ENCODE data around the gene C10orf95. TPM values are rescaled to one million over a fixed set of nuclear protein-coding genes. Genes with fewer than 3 reads are reported as not detected.

The C10orf95 gene
- total and polyA plus RNA-seq, 2 donors (not counting 1 experiment from before 2014, with no cell fraction given) = 0.32 to 0.63 TPM

DNA sequence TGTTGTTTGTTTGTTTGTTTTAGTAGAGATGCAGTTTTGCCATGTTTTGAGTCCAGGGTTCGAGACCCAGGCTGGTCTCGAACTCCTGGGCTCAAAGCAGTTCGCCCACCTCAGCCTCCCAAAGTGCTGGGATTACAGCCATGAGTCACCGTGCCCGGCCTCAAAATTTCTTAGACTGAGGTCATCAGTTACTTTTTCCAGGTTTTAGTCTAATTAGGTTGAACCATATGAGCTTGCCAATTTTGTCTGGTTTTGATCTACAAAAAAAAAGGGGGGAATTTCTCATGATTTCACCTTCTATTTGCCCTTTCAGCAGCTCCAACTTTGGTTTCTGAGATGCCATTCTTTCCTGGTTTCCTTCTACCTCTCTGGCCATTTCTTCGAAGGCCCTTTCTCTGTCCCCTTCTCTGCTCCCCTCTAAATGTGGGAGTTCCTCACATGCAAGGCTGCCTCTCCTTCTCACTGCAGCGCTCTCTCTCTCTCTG is 24.5 kb downstream of the C10orf95 start:
- H3K4me3 Mint-ChIP-seq = no peak overlapping the region
- WGBS (ENCODE audit: insufficient coverage) = 96% methylated on average over 7 of the region's 7 CpGs
- peaks cover 17 to 19% of the 10 kb centered on the region in 2 donors for H3K4me1 ChIP-seq (ENCODE audit: control insufficient read depth in 2 of 2, insufficient read depth in 2 of 2, low read length in 2 of 2)
- intact Hi-C loops (cut with micrococcal nuclease) = no loop called here
- H2AFZ ChIP-seq (ENCODE audit: insufficient read depth, low read depth, low read length, poor library complexity, severe bottlenecking) = no peak overlapping the region
- H3K27me3 Mint-ChIP-seq = no peaks in the 10 kb centered on the region
- H3K27ac ChIP-seq (ENCODE audit: low read length in 2 of 2) = no peak overlapping the region
- H3K4me3 ChIP-seq (ENCODE audit: control extremely low read depth in 1 of 5, extremely low read depth in 1 of 5, insufficient read depth in 1 of 5, low read depth in 2 of 5, low read length in 4 of 5) = no peak overlapping the region
- no peaks in the 10 kb centered on the region for H3K9me3 Mint-ChIP-seq (ENCODE audit: insufficient read depth)
- H3K27me3 ChIP-seq (replicated peaks in 1 of 4; ENCODE audit: control extremely low read depth in 1 of 4, control insufficient read depth in 3 of 4, insufficient read depth in 4 of 4, low read length in 3 of 4) = no peaks in the 10 kb centered on the region
- H3K27ac Mint-ChIP-seq = no peak overlapping the region
- H3K9me3 ChIP-seq (ENCODE audit: control extremely low read depth in 1 of 3, control insufficient read depth in 2 of 3, insufficient read depth in 1 of 3, low read length in 2 of 3) = no peaks in the 10 kb centered on the region
- no peak overlapping the region for H3K9ac ChIP-seq (ENCODE audit: low read length)
- H3K79me2 ChIP-seq (ENCODE audit: control insufficient read depth, insufficient read depth, low read length) = peaks cover 5% of the 10 kb centered on the region
- TF ChIP-seq, protein P1, sequence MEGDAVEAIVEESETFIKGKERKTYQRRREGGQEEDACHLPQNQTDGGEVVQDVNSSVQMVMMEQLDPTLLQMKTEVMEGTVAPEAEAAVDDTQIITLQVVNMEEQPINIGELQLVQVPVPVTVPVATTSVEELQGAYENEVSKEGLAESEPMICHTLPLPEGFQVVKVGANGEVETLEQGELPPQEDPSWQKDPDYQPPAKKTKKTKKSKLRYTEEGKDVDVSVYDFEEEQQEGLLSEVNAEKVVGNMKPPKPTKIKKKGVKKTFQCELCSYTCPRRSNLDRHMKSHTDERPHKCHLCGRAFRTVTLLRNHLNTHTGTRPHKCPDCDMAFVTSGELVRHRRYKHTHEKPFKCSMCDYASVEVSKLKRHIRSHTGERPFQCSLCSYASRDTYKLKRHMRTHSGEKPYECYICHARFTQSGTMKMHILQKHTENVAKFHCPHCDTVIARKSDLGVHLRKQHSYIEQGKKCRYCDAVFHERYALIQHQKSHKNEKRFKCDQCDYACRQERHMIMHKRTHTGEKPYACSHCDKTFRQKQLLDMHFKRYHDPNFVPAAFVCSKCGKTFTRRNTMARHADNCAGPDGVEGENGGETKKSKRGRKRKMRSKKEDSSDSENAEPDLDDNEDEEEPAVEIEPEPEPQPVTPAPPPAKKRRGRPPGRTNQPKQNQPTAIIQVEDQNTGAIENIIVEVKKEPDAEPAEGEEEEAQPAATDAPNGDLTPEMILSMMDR (IDR thresholded peaks at IDR 0.05) = no peak
- no peak for TF ChIP-seq EZH2 (IDR thresholded peaks at IDR 0.05; ENCODE audit: borderline replicate concordance, insufficient read depth, low read depth, low read length, poor library complexity, severe bottlenecking)
- ATAC-seq (ENCODE audit: low read depth) (no peak), DNase-seq (no peak)
- ChIA-PET POLR2A (no interaction called here), CTCF (interaction anchor here (0.5 to 1.7 kb wide), 5 partner anchors 12 to 159 kb away, joined by 3 to 4 read pairs (median 3); no protein-coding TSS in a partner anchor)
- no peak overlapping the region for H3K4me2 ChIP-seq (replicated peaks; ENCODE audit: low read depth, low read length, poor library complexity, severe bottlenecking)
- peaks cover 11% of the 10 kb centered on the region for H4K20me1 ChIP-seq (ENCODE audit: control insufficient read depth, insufficient read depth, low read length, poor library complexity, severe bottlenecking)
- H3K4me1 Mint-ChIP-seq = peaks cover 17% of the 10 kb centered on the region
- H3K36me3 ChIP-seq (replicated peaks in 1 of 2; ENCODE audit: control extremely low read depth in 1 of 2, control insufficient read depth in 1 of 2, extremely low read depth in 1 of 2, insufficient read depth in 2 of 2, low read length in 1 of 2) = peaks cover 0 to 14% of the 10 kb centered on the region in 2 experiments

DNA sequence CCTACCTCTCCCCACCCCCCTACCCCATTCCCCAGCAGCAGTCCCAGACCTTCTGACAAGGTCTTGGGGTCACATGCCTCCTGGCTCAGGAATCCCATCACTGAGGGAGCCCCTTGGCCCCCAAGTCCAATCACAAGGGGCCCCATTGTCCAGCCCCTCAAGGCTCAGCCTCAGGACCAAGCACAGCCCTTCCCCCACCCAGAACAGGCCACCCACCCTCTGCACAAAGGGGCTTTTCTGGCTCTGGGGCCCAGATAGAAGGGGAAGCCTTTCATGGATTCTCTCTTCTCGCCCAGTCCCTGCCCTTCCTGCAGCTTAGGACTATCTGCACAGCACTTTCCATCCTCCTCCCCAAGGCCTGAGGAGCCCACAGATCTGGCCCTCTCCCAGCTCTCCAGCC is 25.9 kb downstream of the C10orf95 start:
- Mint-ChIP-seq H3K27me3 (no peaks in the 10 kb centered on the region), H3K9me3 (ENCODE audit: insufficient read depth) (no peaks in the 10 kb centered on the region), H3K27ac (no peak overlapping the region), H3K4me1 (peaks cover 19% of the 10 kb centered on the region), H3K4me3 (no peak overlapping the region)
- no peak overlapping the region for H2AFZ ChIP-seq (ENCODE audit: insufficient read depth, low read depth, low read length, poor library complexity, severe bottlenecking)
- ATAC-seq (ENCODE audit: low read depth) (no peak), DNase-seq (no peak)
- 100% methylated on average over 1 of the region's 1 CpG for whole genome bisulfite sequencing (ENCODE audit: insufficient coverage)
- POLR2A ChIA-PET = interaction anchor here (0.7 kb wide), 1 partner anchor 224 kb away, joined by 6 read pairs; no protein-coding TSS in a partner anchor
- H3K36me3 ChIP-seq (replicated peaks in 1 of 2; ENCODE audit: control extremely low read depth in 1 of 2, control insufficient read depth in 1 of 2, extremely low read depth in 1 of 2, insufficient read depth in 2 of 2, low read length in 1 of 2) = peaks cover 0 to 14% of the 10 kb centered on the region in 2 experiments
- CTCF ChIA-PET = interaction anchor here (1.2 to 2.6 kb wide), 3 partner anchors 20 to 195 kb away, joined by 3 to 9 read pairs (median 3); no protein-coding TSS in a partner anchor
- peaks cover 11% of the 10 kb centered on the region for H4K20me1 ChIP-seq (ENCODE audit: control insufficient read depth, insufficient read depth, low read length, poor library complexity, severe bottlenecking)
- H3K27ac ChIP-seq (ENCODE audit: low read length in 2 of 2) = no peak overlapping the region
- no peaks in the 10 kb centered on the region for H3K27me3 ChIP-seq (replicated peaks in 1 of 4; ENCODE audit: control extremely low read depth in 1 of 4, control insufficient read depth in 3 of 4, insufficient read depth in 4 of 4, low read length in 3 of 4)
- no peak overlapping the region for H3K9ac ChIP-seq (ENCODE audit: low read length)
- no peak overlapping the region for H3K4me3 ChIP-seq (ENCODE audit: control extremely low read depth in 1 of 5, extremely low read depth in 1 of 5, insufficient read depth in 1 of 5, low read depth in 2 of 5, low read length in 4 of 5)
- no peaks in the 10 kb centered on the region for H3K9me3 ChIP-seq (ENCODE audit: control extremely low read depth in 1 of 3, control insufficient read depth in 2 of 3, insufficient read depth in 1 of 3, low read length in 2 of 3)
- peaks cover 15 to 18% of the 10 kb centered on the region in 2 donors for H3K4me1 ChIP-seq (ENCODE audit: control insufficient read depth in 2 of 2, insufficient read depth in 2 of 2, low read length in 2 of 2)
- TF ChIP-seq, protein P1 (IDR thresholded peaks at IDR 0.05) = no peak
- TF ChIP-seq EZH2 (IDR thresholded peaks at IDR 0.05; ENCODE audit: borderline replicate concordance, insufficient read depth, low read depth, low read length, poor library complexity, severe bottlenecking) = no peak
- no peak overlapping the region for H3K4me2 ChIP-seq (replicated peaks; ENCODE audit: low read depth, low read length, poor library complexity, severe bottlenecking)
- intact Hi-C loops (cut with micrococcal nuclease) = no loop called here
- no peaks in the 10 kb centered on the region for H3K79me2 ChIP-seq (ENCODE audit: control insufficient read depth, insufficient read depth, low read length)

Data from B cell (primary cell).